Measurements from ENCODE around the gene VTI1A. TPM values are rescaled to one million over a fixed set of nuclear protein-coding genes. Genes with fewer than 3 reads are reported as not detected.

The VTI1A gene
- total RNA-seq, 1 experiment from 2014 or later = 22.0 TPM

- Histone ChIP-seq H4K5ac (ENCODE audit: insufficient read length, low read depth, low read length) (no peak overlapping the region), H3K27ac (ENCODE audit: insufficient read length, low read depth, low read length) (no peak overlapping the region), H3K56ac (ENCODE audit: insufficient read length, low read depth, low read length) (no peak overlapping the region), H3K4ac (ENCODE audit: low read depth, low read length) (no peak overlapping the region), H4K8ac (replicated peaks; ENCODE audit: insufficient read length, low read depth, low read length) (no peak overlapping the region), H3K4me1 (ENCODE audit: insufficient read depth, low read length) (no peaks in the 10 kb centered on the region), H3K9ac (ENCODE audit: extremely low read depth, insufficient read length, low read length) (no peak overlapping the region), H3K4me2 (ENCODE audit: insufficient read depth, insufficient read length, low read length) (no peak overlapping the region), H2AK5ac (ENCODE audit: insufficient read length, low read length) (no peak overlapping the region), H3K9me3 (ENCODE audit: control insufficient read depth, low read depth, low read length) (no peaks in the 10 kb centered on the region), H2BK5ac (ENCODE audit: insufficient read length, low read length) (no peak overlapping the region), H2BK120ac (ENCODE audit: low read depth, low read length, poor library complexity, severe bottlenecking) (no peak overlapping the region), H3T11ph (ENCODE audit: low read length) (no peak overlapping the region), H3K23me2 (ENCODE audit: insufficient read length, low read depth, low read length, poor library complexity, severe bottlenecking) (no peaks in the 10 kb centered on the region), H2BK20ac (ENCODE audit: low read depth, low read length, poor library complexity, severe bottlenecking) (no peak overlapping the region), H4K20me1 (ENCODE audit: control insufficient read depth, insufficient read depth, insufficient read length) (no peaks in the 10 kb centered on the region), H2BK15ac (ENCODE audit: low read depth, low read length) (no peak overlapping the region), H3K18ac (ENCODE audit: insufficient read length, low read depth, low read length) (no peak overlapping the region), H2AFZ (ENCODE audit: low read length) (no peak overlapping the region), H4K91ac (ENCODE audit: insufficient read length, low read depth, low read length) (no peak overlapping the region), H3K79me2 (ENCODE audit: insufficient read depth, low read length) (no peaks in the 10 kb centered on the region), H3K23ac (ENCODE audit: insufficient read length, low read depth, low read length) (no peak overlapping the region), H3K27me3 (ENCODE audit: insufficient read depth, low read length) (no peaks in the 10 kb centered on the region), H3K14ac (ENCODE audit: insufficient read depth, low read length) (no peak overlapping the region), H3K79me1 (ENCODE audit: insufficient read depth, low read depth, low read length, poor library complexity, severe bottlenecking) (no peaks in the 10 kb centered on the region), H2BK12ac (ENCODE audit: insufficient read length, low read depth, low read length) (no peak overlapping the region)
- Mint-ChIP-seq H3K4me3 (no peak overlapping the region), H3K9me3 (no peaks in the 10 kb centered on the region), H3K27ac (no peak overlapping the region), H3K36me3 (ENCODE audit: insufficient read depth in 1 of 3, low read depth in 3 of 3) (no peaks in the 10 kb centered on the region), H3K4me1 (peaks cover 5 to 6% of the 10 kb centered on the region in 2 experiments), H3K27me3 (ENCODE audit: low read depth) (no peaks in the 10 kb centered on the region)
- no CpG with 5 or more reads among the region's 2 CpGs for WGBS (ENCODE audit: extremely low coverage, insufficient read length, low lambda C conversion rate)
- TF ChIP-seq CTCF (conservative IDR thresholded peaks at IDR 0.05) = no peak
- DNase-seq = no peak
Measured at GRCh38 chr10:112622786-112623185, 175.8 kb downstream of the VTI1A start.

Data from H9 (cell line).